RPMI7951 (cell line): ENCODE measurements around the gene ZNF473. TPM values are rescaled to one million over a fixed set of nuclear protein-coding genes. Genes with fewer than 3 reads are reported as not detected.
A peak's percentile ranks its signal among the peaks of the same experiment; 100 is the strongest.

Source experiments
- DNase-seq: peaks from one replicate; pipeline ENCODE4 v3.0.0-alpha.2; 2012; ENCODE audit warnings: low read depth
- total RNA-seq: library from RNA; depleted of rRNA; stranded (reverse); fragments of >200 nt; shearing (Covaris generic); gene quantifications from 2 replicates; pipeline ENCODE4 v1.2.3, GENCODE V29; 2014

ZNF473 gene
- total RNA-seq, 1 experiment from 2014 or later, result 14.2 TPM

- no peak for DNase-seq
Observed at GRCh38 chr19:50003254-50003788, 22.5 kb upstream of the ZNF473 start.

DNA sequence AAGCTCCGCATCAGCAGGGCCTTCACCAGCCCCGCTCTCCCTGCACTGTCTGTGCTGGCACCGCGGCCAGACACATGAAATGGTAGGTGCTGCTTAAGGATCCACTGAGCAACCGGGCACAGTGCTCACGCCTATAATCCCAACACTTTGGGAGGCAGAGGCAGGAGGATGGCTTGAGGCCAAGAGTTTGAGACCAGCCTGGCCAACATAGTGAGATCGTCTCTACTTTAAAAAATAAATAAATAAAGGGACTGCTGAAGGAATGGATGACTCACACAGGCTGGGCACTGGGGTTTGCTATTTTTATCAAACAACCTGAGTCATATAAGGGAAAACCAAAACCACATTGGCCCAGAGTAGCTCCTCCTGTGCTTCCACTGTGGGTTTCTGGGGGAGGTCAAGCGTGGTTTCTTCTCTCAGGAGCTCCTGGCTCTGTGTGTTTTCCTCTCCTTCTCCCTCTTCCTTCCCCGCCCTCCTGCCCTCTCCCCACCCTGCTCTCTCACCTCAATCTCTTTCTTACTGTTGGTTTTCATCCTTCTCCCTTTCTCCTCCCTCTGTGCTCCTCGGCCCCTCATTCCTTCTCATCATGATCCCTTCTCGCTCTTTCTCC is 21.9 kb upstream of the ZNF473 start:
- DNase-seq, result peak; percentile 99

- DNase-seq, result no peak
Observed at GRCh38 chr19:50005428-50005827, 20.4 kb upstream of the ZNF473 start.

- no peak for DNase-seq
Observed at GRCh38 chr19:50007170-50007569, 18.6 kb upstream of the ZNF473 start.

DNA sequence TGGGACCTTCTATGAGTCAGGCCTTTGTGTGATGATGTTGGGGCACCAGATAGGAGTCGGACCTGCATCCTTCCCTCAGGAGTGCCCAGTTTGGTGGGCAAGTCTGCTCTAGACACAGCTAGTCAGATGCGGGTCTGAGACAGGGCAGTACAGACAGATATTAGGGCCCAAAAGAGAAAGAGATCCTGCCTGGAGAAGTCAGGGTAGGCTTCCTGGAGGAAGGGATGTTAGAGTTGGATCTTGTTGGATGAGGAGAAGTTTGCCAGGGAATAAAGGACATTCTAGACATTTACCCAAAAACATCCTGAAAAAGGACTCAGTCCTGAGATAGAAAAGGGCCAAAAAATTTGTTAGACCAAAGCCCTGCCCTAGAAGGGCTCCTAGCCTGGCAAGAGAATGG is 17.9 kb upstream of the ZNF473 start:
- no peak for DNase-seq

GRCh38 chr19:50008532-50008931 is 17.3 kb upstream of the ZNF473 start:
- DNase-seq, result no peak

GRCh38 chr19:50016225-50016807 is 9.5 kb upstream of the ZNF473 start:
- no peak for DNase-seq

DNA sequence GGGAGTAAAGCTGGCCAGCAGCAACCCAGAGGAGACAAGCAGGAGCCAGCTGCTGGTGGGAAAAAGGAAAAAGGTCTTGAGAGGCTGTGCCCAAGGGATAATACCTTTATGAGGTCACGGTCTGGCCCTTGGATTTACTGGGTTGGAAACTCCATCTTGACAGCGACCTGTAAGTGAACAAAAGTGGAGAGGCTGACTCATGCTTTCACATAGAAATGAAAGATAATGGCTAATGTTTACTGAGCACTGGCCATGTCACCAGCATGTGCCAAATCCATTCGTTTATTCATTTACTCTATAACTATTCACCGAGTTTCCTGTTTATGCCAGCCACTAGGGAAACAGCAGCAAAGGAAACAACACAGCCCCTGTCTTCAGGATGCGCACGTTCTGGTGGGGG is 5.3 kb upstream of the ZNF473 start:
- DNase-seq, result no peak

GRCh38 chr19:50022823-50023222 is 3.0 kb upstream of the ZNF473 start:
- DNase-seq, result no peak

GRCh38 chr19:50024719-50025021 is 1.1 kb upstream of the ZNF473 start:
- no peak for DNase-seq

DNA sequence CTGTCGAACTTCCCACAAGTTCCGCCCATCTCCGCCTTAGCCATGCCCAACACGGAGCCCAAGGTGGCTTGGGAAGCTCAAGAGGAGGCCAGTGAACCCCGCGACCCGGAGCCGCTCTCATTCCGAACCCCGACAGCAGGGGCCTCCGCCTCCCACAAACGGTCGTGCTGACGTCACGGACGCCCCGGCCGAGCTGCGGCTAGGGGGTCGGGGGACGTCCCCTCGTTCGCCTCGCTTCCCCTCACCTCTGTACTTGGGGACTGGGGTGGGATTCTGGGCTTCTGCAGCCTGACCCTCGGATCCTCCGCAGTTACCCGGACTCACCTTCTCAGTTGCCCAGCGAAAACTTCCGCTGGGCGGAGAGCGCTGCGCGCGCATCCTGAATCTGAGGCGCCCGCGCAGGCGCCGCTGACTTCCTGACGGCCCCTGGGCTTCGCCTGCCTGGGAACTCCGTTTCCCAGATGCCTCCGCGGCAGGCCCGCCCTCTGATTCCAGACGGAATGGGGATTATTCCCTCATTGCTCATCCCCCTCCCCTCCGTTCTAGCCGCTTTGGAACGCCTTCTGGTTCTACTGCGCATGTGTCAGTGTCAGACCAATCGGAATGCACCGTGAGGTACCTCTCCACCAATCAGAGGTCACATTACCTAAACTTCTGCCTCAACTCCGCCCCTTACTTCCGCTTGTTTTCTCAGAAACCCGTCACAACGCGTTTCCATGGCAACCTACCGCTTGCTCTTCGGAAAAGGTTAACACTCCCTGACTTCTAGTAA is 597 bp upstream of the ZNF473 start, which contains the start of gene VRK3:
Gene VRK3, minus strand, starts transcription at position 351 of the 772 bp plus-strand sequence. CDS start 9,210 bp downstream, outside the sequence.
- DNase-seq, result peak; percentile 100

DNA sequence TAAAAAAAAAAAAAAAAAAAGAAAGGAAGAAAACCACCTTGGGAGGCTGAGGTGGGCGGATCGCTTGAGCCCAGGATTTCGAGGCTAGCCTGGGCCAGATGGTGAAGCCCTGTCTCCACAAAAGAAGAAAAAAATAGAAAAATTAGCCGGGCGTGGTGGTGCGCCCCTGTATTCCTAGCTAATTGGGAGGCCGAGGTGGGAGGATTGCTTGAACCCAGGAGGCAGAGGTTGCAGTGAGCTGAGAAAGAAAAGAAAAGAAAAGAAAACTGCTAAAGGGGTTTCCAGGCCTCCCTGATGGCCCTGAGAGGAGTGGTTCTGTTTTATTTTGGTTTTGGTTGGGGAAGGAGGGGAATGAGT is 723 bp downstream of the ZNF473 start:
- DNase-seq, result no peak

DNA sequence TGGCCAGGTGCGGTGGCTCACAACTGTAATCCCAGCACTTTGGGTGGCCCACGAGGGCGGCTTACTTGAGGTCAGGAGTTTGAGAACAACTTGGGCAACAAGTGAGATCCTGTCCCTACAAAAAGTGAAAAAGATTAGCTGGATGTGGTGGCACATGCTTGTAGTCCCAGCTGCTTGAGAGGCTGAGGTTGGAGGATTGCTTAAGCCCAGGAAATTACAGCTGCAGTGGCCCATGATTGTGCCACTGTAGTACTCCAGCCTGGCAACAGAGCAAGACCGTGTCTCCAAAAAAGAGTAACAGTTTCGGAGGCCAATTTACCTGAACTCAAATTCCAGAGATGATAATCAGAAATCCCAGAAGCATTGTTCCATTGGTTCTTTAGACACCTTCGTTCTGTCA is 4.4 kb downstream of the ZNF473 start:
- no peak for DNase-seq

DNA sequence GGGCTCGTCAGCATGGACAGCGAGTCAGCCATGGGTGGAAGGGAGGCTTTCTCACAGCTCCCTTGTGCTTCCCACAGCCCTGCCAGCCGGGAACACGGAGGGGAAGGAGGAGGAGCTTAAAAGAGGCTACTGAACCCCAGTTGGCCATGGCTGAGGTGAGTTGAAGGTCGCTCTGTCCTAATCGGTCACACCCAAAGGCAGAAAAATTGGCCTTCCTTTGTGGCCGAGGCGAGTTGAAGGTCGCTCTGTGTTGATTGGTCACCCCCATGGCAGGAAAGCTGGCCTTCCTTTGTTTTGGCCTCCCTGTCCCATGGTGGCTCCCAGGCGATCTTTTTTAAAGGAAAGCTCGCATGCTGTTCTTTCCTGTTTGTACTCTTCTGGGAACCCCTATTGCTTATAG is 5.1 kb downstream of the ZNF473 start:
- DNase-seq, result no peak

DNA sequence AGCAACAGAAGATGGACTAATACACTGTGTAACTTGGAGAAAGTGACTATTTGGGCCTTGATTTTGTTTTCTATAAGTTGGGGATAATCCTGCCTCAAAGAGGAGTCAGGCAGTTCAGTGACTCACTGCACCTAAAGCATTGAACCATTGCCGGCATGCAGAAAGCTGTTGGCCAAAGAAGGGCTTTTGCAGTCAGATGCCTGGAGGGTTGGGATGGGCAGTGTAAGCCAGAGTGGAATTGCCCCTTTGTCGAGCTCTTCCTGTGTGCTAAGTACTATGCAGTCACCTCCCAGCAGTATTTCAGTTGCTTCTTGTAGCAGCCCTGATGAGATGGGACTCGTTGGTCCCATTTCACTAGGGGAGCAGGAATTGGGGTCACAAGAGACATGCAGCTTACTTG is 11.1 kb downstream of the ZNF473 start:
- peak; percentile 45 for DNase-seq

DNA sequence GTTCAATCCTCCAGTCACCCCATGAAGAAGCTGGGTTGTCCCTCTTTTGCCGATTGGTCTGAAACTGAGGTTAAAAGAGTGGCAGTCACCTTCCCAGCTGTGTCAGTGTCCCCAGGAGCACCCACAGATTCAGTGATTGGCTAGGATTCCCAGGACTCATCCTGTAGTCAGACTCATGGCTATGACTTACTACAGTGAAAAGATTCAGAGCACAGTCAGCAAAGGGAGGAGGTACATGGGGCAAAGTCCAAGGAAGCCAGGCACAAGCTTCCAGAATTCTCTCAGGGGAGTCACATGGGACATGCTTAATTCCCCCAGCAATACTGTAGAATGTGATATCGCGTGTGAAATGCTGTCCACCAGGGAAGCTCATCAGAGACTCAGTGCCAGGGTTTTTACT is 14.2 kb downstream of the ZNF473 start:
- no peak for DNase-seq

- DNase-seq, result no peak
Observed at GRCh38 chr19:50040967-50041366, 15.2 kb downstream of the ZNF473 start.

DNA sequence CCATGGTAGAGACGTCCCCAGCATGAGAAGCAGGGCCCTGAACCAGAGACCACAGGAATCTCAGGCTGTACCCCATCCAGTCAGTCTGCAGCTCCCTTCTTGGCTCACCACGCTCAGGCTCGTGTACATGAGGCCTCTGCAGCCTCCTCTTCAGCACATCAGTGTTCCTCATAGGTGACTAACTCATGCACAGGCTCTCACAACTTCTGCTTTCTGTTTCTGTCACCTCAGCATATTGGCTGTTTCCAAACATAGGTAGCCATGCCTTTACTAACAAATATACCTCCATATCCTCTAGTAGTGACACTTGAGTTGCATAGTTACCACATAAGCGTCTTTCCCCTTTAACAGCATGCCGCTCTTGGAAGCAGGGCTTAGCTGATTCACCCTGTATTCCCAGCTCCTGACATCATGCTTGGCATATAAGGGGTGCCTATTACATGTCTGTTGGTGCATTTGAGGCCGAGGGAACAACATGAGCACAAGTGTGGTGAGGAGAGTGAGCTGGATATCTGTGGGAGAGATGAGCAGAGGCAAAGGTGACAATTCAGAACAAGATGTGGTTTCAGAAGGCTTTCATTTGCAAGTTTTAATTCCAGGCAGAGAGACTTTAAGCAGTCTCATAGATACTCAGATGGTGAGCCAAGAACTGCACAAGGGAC is 16.7 kb downstream of the ZNF473 start:
- no peak for DNase-seq

- DNase-seq, result no peak
Observed at GRCh38 chr19:50043967-50044366, 18.2 kb downstream of the ZNF473 start.

DNA sequence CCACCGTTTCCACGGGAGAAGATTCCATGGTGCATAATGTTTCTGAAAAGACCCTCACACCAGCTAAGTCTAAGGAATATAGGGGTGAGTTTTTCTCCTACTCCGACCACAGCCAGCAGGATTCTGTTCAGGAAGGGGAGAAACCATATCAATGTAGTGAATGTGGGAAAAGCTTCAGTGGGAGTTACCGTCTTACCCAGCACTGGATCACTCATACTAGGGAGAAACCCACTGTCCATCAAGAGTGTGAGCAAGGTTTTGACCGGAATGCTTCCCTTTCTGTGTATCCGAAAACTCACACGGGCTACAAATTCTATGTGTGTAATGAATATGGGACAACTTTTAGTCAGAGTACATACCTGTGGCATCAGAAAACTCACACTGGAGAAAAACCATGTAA is 19.1 kb downstream of the ZNF473 start:
- no peak for DNase-seq

DNA sequence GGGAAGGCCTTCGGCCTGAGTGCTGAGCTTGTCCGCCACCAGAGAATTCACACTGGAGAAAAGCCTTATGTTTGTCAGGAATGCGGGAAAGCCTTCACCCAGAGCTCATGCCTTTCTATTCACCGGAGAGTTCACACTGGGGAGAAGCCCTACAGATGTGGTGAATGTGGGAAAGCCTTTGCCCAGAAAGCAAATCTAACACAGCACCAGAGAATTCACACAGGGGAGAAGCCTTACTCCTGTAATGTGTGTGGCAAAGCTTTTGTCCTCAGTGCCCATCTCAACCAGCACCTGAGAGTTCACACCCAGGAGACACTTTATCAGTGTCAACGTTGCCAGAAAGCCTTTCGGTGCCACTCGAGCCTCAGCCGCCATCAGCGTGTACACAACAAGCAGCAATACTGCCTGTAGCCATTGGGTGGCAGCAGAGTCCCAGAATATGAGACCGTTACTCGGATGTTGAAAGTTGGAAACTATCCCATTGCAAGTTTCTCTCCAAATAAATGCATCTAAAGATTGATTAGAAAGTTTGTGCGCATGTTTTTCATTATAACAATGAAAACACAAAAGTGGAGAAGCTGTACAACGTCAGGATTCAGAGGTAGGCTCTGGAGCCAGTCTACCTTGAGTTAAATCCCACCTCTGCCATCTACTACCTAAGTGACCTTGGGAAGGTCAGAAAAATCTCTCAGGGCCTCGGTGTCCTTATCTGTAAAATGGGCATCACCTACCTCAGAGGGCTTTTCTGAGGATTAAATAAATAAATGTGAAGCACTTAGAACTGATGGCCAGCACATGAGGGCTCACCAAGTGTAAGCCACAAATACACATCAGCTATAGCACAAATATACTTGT is 21.1 kb downstream of the ZNF473 start:
- peak; percentile 42 for DNase-seq

- DNase-seq, result no peak
Observed at GRCh38 chr19:50047671-50048070, 21.9 kb downstream of the ZNF473 start.
